ENCODE measurements around the gene ATG9B. TPM values are rescaled to one million over a fixed set of nuclear protein-coding genes. Genes with fewer than 3 reads are reported as not detected.
A peak's percentile ranks its signal among the peaks of the same experiment; 100 is the strongest.

Gene ATG9B
- total and polyA plus RNA-seq, 2 of the 13 experiments (the other 11 are each of a cell fraction or from before 2014, with no cell fraction given) = 0.24 TPM; not detected in 1

- TF ChIP-seq MNT (IDR thresholded peaks at IDR 0.05) (peak; percentile 34), ZZZ3 (CRISPR knock-in tag; IDR thresholded peaks at IDR 0.05; ENCODE audit: borderline replicate concordance) (no peak), KAT2B (IDR thresholded peaks at IDR 0.05; ENCODE audit: borderline replicate concordance, low read depth, low read length) (no peak), ZNF670 (CRISPR knock-in tag; IDR thresholded peaks at IDR 0.05; ENCODE audit: borderline replicate concordance) (no peak), ATF7 (IDR thresholded peaks at IDR 0.05) (no peak), ATF7 (CRISPR knock-in tag; IDR thresholded peaks at IDR 0.05) (no peak), SSRP1 (CRISPR knock-in tag; IDR thresholded peaks at IDR 0.05) (no peak), BHLHE40 (IDR thresholded peaks at IDR 0.05; ENCODE audit: low read length) (no peak), TBX2 (CRISPR knock-in tag; IDR thresholded peaks at IDR 0.05; ENCODE audit: borderline replicate concordance) (no peak), ZNF850 (CRISPR knock-in tag; conservative IDR thresholded peaks at IDR 0.05) (no peak), SP4 (CRISPR knock-in tag; IDR thresholded peaks at IDR 0.05) (no peak), HMGA1 (CRISPR knock-in tag; conservative IDR thresholded peaks at IDR 0.05) (no peak), PHF20 (CRISPR knock-in tag; IDR thresholded peaks at IDR 0.05) (no peak; the same call in 1 of the 2 replicates), MBD4 (IDR thresholded peaks at IDR 0.05; ENCODE audit: borderline replicate concordance, low read length) (no peak), HOMEZ (CRISPR knock-in tag; IDR thresholded peaks at IDR 0.05; ENCODE audit: low read depth) (no peak), ZNF891 (CRISPR knock-in tag; IDR thresholded peaks at IDR 0.05) (no peak), ZSCAN21 (CRISPR knock-in tag; IDR thresholded peaks at IDR 0.05; ENCODE audit: borderline replicate concordance) (0 out of 2 replicates have a peak, but pooled peaks have one; percentile 23), ZBTB39 (CRISPR knock-in tag; IDR thresholded peaks at IDR 0.05) (no peak), MIER2 (CRISPR knock-in tag; IDR thresholded peaks at IDR 0.05) (no peak), ZNF580 (CRISPR knock-in tag; IDR thresholded peaks at IDR 0.05; ENCODE audit: borderline replicate concordance, low read depth) (no peak)
Observed at GRCh38 chr7:151058781-151059366, 34.6 kb upstream of the ATG9B start (continued).
